SIG-M5 treated with dmso at 0.1 percent for 504 hours (cell line): ENCODE measurements around the gene CDC42SE2.
"Not testable (repeated sequence)": the region's sequence is repeated elsewhere in the genome, so short reads cannot be mapped to it uniquely, and the experiment has no call there.

Experiments used
- DNase-seq: peaks from one replicate; lab custom pipeline; 2025; ENCODE audit not compliant: unreplicated experiment; lab: John Stamatoyannopoulos, UW

The CDC42SE2 gene

GRCh38 chr5:131363811-131364506, 100.1 kb downstream of the CDC42SE2 start:
- DNase-seq = no peak

- no peak for DNase-seq
Observed at GRCh38 chr5:131364507-131365050, 100.7 kb downstream of the CDC42SE2 start.

- DNase-seq = no peak
Observed at GRCh38 chr5:131366428-131366827, 102.6 kb downstream of the CDC42SE2 start.

- DNase-seq = no peak
Observed at GRCh38 chr5:131367219-131367860, 103.5 kb downstream of the CDC42SE2 start.

GRCh38 chr5:131368866-131369265, 105.0 kb downstream of the CDC42SE2 start:
- DNase-seq = no peak

GRCh38 chr5:131369558-131369957, 105.7 kb downstream of the CDC42SE2 start:
- no peak for DNase-seq

- DNase-seq = no peak
Observed at GRCh38 chr5:131371835-131372234, 108.0 kb downstream of the CDC42SE2 start.

- DNase-seq = no peak
Observed at GRCh38 chr5:131373265-131373664, 109.4 kb downstream of the CDC42SE2 start.

- no peak for DNase-seq
Observed at GRCh38 chr5:131375351-131375750, 111.5 kb downstream of the CDC42SE2 start.

- no peak for DNase-seq
Observed at GRCh38 chr5:131377346-131377745, 113.5 kb downstream of the CDC42SE2 start.

GRCh38 chr5:131377785-131378325, 114.0 kb downstream of the CDC42SE2 start:
- DNase-seq = no peak

GRCh38 chr5:131378721-131379541, 115.1 kb downstream of the CDC42SE2 start:
- DNase-seq = no peak

GRCh38 chr5:131379723-131380122, 115.9 kb downstream of the CDC42SE2 start:
- DNase-seq = no peak

GRCh38 chr5:131380238-131380637, 116.4 kb downstream of the CDC42SE2 start:
- not testable (repeated sequence) for DNase-seq

GRCh38 chr5:131381021-131381420, 117.2 kb downstream of the CDC42SE2 start:
- no peak for DNase-seq

GRCh38 chr5:131381777-131382176, 117.9 kb downstream of the CDC42SE2 start:
- DNase-seq = no peak

- DNase-seq = peak; percentile 82
Observed at GRCh38 chr5:131382407-131383395, 118.8 kb downstream of the CDC42SE2 start.

GRCh38 chr5:131384173-131384572, 120.3 kb downstream of the CDC42SE2 start:
- DNase-seq = no peak

- no peak for DNase-seq
Observed at GRCh38 chr5:131384616-131385214, 120.9 kb downstream of the CDC42SE2 start.

- DNase-seq = no peak
Observed at GRCh38 chr5:131386124-131386523, 122.3 kb downstream of the CDC42SE2 start.
